ENCODE results near the gene SLC26A11.
"Not testable (repeated sequence)": the region's sequence is repeated elsewhere in the genome, so short reads cannot be mapped to it uniquely, and the experiment has no call there.

SLC26A11 gene

DNA sequence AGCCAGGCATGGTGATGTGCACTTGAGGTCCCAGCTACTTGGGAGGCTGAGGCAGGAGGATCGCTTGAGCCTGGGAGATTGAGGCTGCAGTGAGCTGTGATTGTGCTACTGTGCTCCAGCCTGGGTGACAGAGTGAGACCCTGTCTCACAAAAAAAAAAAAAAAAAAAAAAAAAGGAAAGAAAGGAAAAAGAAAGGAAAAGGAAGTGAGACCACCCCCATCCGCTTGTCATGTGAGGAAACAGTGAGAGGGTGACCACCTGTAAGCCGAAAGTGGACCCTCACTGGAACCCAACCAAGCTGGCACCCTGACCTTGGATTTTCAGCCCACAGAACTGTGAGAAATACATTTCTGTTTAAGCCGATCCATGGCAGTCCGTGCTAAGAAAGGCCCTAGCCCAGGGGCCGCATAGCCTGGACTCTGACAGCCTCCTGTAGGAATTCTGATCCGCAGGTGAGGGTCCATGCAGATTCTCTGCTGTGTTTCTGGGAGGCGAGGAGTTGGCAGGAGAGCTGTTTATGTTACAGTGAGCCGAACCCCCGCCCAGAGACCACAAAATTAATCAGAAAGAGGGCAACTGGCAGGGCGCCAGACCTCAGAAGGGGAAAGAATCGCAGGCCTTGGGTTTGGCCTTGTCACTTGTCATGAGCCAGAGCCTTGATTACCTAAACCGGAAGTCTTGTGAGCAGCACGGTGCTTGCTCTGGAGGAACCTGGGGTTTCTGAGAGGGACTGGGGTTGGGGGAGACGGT is 1.0 kb upstream of the SLC26A11 start:
- DNase-seq: peak; percentile 91

DNA sequence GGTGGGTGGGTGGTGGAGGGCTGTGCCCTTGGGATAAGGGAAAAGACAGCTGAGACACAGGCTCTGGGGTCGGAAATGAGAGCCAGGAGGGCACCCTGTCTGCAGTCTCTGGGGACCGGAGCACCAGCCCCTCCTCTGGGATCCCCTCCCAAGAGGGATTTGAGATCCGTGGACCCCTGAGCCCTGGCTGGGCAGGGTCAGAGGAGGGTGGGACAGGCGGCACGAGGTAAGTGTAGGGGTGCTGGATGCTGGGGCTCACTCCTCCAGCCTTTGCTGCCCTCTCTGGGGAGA is 519 bp upstream of the SLC26A11 start:
- DNase-seq: no peak

DNA sequence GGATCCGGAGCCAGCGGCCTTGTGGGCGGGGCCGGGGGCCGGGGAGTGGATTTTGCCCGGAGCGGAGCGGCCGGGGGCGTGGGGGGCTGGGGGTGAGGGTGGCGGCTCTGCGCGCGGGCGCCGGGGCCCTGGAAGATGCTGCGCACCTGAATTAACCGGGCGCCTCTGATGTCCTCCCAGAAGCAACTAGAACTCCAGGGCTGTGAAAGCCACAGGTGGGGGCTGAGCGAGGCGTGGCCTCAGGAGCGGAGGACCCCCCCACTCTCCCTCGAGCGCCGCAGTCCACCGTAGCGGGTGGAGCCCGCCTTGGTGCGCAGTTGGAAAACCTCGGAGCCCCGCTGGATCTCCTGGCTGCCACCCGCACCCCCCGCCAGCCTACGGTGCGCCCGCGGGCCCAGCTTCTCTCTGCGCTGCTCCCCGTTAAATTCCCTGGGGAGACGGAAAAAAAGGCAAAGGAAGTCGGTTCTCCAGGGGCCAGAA is 549 bp downstream of the SLC26A11 start:
- DNase-seq: no peak

DNA sequence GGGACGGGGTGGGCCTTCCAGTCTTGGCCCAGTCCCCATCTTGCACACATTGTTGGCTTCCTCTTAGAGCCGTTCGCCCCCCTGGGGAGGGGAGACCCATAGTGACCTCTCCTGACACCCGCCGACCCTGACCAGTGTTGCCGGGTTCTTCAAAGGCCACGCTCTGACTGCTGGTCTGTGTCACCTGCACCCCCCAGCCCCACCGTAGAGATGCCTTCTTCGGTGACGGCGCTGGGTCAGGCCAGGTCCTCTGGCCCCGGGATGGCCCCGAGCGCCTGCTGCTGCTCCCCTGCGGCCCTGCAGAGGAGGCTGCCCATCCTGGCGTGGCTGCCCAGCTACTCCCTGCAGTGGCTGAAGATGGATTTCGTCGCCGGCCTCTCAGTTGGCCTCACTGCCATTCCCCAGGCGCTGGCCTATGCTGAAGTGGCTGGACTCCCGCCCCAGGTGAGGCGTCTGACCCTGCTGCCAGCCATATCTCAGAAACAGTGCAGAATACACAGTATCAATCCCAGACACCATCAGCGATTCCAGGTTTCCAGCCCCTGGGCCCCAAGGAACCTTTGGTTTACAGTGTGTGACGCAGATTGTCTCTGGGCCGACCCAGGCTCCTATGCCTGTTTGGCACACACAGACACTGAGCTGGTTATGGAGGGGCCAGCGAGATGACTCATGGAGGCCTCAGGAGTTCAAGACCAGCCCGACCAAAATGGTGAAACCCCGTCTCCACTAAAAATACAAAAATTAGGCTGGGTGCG is 1.3 kb downstream of the SLC26A11 start:
- DNase-seq: no peak

DNA sequence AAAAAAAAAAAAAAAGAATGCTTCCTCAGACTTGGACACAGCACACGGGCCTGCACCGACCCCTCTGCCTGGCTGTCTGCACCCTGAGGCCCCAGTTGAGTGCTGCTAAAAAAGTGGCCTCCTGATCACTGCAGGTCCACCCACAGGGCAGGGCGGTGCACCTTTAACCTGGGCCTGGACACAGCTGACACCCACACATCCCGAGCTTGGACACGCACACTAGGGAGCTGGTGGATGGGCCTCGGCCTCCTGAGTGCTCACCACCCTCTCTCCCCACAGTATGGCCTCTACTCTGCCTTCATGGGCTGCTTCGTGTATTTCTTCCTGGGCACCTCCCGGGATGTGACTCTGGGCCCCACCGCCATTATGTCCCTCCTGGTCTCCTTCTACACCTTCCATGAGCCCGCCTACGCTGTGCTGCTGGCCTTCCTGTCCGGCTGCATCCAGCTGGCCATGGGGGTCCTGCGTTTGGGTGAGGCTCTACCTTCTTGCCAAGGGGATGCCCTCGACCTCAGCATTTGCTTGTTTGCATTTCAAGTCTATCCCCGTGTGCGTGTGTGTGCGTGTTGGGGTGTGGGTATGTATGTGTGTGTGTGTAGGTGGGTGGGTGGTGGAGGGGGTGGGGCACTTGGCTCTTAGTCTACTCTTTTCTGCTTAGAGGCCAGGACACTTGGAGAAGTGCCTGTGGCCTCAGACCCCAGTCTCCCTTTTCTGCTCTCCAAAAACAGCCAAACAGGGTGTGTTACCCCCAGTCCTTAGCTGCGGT is 2.3 kb downstream of the SLC26A11 start:
- no peak for DNase-seq

DNA sequence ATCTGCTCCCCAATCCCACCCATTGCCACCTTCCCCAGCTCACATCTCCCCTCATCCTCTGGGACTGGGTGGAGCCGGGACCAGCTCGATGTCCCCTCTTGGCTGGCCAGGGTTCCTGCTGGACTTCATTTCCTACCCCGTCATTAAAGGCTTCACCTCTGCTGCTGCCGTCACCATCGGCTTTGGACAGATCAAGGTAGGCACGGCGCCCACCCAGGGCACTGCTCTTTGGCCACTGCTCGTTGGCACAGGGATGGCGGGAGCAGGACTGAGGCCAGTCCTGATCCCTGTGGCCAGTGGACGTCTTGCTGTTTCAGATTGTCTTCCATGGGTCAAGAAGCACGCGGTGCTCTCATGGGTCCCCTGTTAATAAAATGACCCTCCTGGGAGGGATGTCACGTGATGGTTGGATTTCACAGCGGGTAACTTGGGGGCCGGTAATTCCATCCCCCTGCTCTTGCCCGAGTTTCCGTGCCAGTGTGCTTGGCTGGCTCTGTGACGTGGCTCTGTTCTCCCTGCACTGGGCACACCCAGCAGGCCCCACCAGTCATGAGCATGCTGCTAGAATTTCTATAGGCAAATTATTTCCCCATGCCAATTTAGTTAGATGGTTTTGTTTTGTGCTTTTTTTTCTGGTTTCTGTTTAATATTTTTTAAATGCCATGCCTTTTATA is 3.1 kb downstream of the SLC26A11 start:
- DNase-seq: no peak

DNA sequence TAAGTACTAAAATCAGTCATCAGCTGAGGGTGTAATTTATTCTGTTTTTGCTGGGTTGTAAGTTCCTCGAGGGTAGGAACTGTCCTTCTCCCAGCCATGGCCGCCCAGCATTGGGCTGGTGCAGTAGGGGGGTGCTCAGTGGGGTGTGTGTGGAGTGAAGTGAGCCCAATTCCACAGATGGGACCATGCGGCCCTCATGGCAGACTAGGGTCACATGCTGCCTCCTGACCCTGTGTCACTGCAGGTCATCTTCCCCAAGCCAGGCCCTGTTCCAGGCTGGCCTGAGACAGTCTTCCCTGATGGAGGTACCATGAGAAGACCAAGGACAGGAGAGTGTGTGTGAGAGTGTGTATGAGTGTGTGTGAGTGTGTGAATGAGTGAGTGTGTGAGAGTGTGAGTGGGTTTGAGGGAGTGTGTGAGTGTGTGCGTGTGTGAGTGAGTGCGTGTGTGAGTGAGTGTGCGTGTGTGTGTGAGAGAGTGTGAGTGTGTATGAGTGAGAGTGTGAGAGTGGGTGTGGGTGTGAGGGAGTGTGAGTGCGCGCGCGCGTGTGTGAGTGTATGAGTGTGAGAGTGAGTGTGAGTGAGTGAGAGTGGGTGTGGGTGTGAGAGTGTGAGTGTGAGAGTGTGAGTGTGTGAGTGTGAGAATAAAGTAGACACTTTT is 3.7 kb downstream of the SLC26A11 start:
- no peak for DNase-seq

DNA sequence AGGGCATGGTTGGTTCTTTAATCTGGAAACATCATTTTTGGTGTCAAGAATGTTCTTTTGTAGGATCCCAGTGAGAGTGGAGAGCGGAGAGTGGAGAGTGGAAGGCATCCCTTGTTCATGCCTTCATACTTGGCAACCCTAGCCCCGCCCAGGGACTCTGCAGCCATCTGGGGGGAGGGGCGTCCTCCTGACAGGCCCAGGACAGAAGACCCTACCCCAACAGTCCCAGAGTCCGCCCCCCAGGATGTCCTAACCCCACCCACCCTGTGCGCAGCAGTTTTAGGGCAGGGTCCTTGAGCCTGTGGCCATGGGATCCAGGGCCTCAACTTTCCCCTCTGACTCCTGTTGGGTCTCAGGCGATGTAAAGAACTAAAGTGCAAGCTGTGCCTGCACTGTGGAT is 4.5 kb downstream of the SLC26A11 start:
- DNase-seq: no peak

DNA sequence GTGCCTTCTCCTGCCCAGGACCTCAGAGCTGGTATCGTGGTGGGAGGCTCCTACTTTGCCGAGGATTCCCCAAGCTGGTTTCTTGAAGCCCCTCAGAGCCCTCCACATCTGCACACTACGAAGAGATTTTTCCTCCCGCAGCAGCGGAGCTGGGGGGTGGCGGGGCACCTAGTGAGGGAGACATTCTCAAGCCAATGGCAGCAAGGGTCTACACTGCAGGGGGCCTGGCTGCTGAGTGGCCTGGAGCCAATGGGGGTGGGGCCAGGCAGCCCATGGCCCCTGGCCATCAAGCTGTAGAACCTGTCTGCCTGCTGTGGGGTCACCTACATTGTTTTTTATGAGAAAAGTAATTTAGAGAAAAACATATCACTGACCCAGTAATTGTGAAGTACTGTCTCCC is 5.0 kb downstream of the SLC26A11 start:
- DNase-seq: no peak

DNA sequence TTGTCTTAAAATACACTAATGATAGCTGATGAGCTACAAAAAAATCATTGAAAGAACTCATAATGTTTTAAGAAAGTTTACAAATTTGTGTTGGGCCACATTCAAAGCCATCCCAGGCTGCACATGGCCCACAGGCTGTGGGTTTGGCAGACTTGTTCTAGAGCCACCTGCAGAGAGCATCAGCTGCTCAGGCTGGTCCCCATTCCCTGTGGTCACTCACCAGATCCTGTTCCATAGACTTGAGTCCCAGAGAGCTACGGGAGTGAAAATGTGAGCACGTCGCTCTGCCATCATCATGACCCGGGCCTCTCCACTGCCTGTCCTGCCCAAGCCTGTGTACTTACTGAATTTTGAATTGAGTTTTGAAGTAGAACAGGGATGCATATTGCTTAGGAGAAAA is 6.9 kb downstream of the SLC26A11 start:
- no peak for DNase-seq

DNA sequence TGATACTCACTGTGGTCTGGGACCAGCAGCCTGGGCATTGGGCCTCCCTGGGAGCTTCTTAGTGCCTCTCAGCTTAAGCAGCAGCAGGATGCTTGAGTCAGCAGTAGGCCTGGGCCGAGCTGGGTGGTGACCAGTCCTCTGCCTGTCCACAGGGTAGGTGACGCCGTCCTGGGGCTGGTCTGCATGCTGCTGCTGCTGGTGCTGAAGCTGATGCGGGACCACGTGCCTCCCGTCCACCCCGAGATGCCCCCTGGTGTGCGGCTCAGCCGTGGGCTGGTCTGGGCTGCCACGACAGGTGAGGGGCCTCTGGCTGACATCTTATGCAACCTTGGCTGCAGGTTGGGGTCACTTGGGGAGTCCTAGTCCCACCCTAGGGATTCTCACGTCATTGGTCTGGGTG is 7.4 kb downstream of the SLC26A11 start:
- no peak for DNase-seq

DNA sequence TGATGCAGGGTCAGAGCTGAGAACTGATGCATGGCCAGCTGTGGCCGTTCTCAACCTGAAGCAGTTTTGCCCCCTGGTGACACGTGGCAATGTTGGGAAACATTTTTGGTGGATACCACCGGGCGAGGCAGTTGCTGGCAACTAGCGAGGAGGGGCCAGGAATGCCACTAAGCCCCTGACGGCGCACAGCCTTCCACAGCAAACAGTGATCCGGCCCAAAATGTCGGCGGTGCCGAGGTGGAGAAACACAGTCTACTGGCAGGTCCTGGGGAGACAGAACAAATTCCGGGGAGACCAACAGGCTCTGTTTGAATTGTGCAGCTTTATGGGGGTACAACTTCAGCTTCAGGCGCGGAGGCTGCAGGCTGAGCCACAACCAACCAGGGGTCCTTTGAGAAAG is 8.2 kb downstream of the SLC26A11 start:
- no peak for DNase-seq

DNA sequence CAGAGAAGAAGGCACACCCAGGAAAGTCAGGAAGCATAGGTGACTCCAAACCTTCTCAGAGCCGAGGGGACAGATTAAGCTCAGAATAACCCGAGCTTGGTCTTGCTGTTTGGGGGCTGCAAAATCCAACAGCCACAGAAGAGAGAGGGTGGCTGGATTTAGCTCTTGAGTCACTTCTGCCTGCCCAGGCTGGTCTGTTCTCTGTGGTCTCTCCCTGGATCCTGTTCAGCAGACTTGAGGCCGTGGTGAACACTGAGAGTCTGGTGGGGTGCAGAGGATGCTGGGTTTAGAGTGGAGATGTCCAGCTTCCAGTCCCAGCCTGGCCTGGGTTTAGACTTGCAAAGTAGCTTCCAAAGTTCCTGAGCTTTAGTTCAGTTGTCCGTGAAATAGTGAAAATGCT is 8.8 kb downstream of the SLC26A11 start:
- DNase-seq: no peak

DNA sequence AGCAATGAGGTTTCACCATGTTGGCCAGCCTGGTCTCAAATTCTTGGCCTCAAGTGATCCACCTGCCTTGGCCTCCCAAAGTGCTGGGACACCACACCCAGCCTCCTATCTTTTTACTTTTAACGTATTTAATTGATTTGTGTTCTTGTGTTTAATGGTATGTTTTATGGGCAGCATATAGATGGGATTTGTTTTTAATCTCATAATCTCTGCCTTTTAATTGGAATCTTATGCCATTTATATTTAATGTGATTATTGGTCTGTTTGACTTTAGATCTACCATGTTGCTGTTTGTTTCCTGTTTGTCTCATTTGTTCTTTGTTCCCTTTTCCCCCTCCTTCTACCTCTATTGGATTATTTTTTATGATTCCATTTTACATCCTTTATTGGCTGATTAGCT is 12.2 kb downstream of the SLC26A11 start:
- DNase-seq: no peak

DNA sequence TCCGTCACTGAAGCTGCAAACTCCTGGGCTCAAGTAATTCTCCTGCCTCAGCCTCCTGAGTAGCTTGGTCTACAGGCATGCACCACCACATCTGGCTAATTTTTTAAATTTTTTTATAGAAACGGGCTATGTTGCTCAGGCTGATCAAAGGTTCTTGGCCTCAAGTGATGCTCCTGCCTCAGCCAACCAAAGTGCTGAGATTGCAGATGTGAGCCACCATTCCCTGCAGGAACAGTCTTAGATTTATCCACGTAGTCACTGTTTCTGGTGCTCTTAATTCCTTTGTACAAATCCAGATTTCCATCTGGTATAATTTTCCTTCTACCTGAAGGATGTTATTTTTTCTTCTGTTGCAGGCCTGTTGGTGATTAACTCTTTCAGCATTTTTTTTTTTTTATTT is 13.0 kb downstream of the SLC26A11 start:
- no peak for DNase-seq

DNA sequence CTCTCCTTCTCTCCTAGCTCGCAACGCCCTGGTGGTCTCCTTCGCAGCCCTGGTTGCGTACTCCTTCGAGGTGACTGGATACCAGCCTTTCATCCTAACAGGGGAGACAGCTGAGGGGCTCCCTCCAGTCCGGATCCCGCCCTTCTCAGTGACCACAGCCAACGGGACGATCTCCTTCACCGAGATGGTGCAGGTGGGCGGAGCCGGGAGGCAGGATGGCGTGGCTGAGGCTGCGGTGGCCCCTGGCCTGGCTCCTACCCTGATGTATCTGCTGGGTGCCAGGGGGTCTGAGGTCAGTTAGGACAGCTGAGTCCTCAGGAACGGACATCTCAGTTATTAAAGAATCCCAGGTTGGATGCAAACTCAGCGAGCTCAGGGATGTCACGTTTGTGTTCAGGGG is 16.7 kb downstream of the SLC26A11 start:
- no peak for DNase-seq

DNA sequence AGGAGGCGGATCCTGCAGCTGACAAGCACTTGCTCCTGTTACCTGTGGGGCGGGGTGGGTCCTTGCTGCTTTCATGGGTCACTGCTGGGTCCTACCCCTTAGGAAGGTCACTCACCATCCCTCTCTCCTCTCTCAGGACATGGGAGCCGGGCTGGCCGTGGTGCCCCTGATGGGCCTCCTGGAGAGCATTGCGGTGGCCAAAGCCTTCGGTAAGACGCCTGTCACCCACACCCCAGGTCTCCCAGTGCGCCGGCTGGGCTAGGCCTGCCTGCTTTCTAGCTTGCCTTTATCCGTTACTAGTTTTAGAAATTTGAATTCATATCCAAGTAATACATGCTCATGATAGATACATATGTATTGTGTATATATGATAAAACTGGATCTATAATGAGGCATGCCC is 17.2 kb downstream of the SLC26A11 start:
- DNase-seq: no peak

DNA sequence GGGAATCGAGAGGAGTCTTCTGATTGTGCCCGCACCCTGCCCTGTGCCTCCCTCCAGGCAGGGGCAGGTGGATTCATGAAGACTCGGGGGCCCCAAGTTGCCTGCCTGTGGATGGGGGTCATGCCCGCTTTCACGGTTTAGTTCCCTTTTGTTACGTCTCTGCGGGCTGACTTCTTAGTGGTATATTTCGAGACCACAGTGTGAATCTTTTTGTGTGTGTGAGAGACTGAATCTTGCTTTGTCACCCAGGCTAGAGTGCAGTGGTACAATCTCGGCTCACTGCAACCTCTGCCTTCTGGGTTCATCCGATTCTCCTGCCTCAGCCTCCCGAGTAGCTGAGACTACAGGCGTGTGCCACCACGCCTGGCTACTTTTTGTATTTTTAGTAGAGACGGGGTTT is 22.3 kb downstream of the SLC26A11 start:
- no peak for DNase-seq

DNA sequence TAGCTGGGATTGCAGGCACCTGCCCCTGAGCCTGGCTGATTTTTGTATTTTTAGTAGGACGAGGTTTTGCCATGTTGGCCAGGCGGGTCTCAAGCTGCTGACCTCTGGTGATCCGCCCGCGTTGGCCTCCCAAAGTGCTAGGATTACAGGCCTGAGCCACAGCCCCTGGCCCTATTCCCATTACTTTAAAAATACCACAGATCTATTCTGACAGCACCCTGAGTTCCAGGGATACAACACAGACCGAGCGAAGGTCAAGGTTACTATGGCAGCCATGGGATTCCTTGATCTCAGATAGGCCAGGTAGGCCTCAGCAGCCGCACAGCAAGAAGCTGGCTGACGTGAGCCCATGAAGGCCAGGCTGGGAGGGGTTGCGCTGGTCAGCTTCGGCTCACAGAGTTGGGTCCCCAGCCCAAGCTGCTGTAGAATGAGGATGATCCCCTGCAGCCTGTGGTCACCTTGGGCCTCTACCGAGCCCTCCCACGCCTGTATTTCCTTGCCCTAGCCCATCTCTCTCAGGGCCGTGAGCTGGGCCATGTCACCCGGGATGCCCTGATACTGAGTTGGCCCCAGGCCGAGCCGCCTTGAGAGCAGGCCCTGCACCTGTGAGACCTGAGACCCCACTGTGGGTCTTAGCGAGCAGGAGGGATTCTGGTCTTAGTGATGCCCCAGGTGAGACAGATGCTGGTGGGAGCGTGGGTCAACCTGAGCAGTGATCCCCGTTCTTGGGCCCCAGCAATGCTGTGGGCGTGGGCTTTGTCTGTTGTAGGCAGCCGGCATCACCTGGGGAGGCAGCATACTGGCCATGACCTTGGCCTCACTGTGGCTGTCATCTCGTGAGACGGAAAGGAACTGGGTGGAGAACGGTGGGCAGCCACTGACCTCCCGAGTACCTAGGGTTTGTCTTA is 23.6 kb downstream of the SLC26A11 start:
- no peak for DNase-seq

DNA sequence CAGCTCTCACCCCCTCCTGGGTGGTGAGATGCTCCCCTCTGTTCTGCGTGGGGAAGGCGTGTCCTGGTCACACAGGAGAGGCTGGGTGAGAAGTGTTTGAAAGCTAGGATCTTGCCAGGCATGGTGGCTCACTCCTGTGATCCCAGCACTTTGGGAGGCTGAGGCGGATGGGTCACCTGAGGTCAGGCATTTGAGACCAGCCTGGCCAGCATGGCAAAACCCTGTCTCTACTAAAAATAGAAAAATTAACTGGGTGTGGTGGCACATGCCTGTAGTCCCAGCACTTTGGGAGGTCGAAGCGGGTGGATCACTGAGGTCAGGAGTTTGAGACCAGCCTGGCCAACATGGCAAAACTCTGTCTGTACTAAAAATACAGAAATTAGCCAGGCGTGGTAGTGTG is 24.2 kb downstream of the SLC26A11 start:
- DNase-seq: not testable (repeated sequence)

DNA sequence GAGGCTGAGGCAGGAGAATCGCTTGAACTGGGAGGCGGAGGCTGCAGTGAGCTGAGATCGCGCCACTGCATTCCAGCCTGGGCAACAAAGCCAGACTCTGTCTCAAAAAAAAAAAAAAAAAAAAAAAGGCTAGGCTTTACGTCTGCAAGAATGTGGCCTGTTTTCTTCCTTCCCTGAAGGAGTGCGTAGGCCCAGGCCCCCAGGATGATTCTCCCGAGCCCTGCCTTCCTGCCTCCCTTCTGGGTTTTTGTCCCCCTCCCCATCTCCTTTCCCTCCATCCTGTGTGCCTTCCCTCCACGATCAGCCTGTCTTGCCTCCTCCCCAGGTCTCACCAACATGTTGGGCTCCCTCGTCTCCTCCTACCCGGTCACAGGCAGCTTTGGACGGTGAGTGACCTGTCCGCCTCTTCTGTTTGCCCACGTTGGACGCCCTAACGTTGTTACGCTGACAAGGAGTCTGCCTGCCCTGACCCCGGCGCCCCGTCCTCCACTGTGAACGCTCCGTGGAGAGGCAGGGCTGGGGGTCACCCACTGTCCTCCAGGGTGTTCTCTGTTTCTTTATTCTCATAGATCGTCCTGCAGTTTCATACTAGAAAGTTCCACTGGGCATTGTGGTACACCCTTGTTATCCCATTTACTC is 24.8 kb downstream of the SLC26A11 start:
- DNase-seq: no peak
